Ascending aorta (tissue), 2 donors: ENCODE measurements around the gene MPPED1. TPM values are rescaled to one million over a fixed set of nuclear protein-coding genes. Genes with fewer than 3 reads are reported as not detected.

Experiments used
- DNase-seq, 2 donors: peaks; one replicate each; pipeline ENCODE4 v3.0.0-alpha.2; 2019; ENCODE audit warnings: low spot score in 2 of 2
- H3K27ac ChIP-seq, 2 donors: fragments of 200-600 bp; sonication (generic); one replicate each; pipeline ENCODE4 v1.5.1; 2016 to 2017; ENCODE audit warnings: mild to moderate bottlenecking in 1 of 2
- H3K27me3 ChIP-seq: fragments of 200-600 bp; sonication (generic); one replicate; pipeline ENCODE4 v1.5.1; 2017
- H3K36me3 ChIP-seq, 2 donors: fragments of 200-600 bp; sonication (generic); one replicate each; pipeline ENCODE4 v1.5.1; 2016
- H3K4me1 ChIP-seq, 2 donors: fragments of 200-600 bp; sonication (generic); one replicate each; pipeline ENCODE4 v1.5.1; 2016 to 2017; ENCODE audit warnings: mild to moderate bottlenecking in 1 of 2
- H3K4me3 ChIP-seq, 2 donors: fragments of 200-600 bp; sonication (generic); one replicate each; pipeline ENCODE4 v1.5.1; 2016 to 2017; ENCODE audit warnings: mild to moderate bottlenecking in 1 of 2
- H3K9me3 ChIP-seq, 2 donors: fragments of 200-600 bp; sonication (generic); one replicate each; pipeline ENCODE4 v1.5.1; 2016
- CTCF ChIP-seq, 3 experiments: fragments of 200-600 bp in 2 of 3; fragments of 450-650 bp in 1 of 3; sonication (generic) in 2 of 3; IDR thresholded peaks; one replicate each; pipeline ENCODE4 v1.5.1; 2016 to 2019; ENCODE audit warnings: antibody characterized with exemption in 3 of 3, mild to moderate bottlenecking in 1 of 3, moderate library complexity in 1 of 3
- intact Hi-C: fragments of 100-400 bp; cut with DNase I; formaldehyde crosslinking; loops from one replicate; pipeline ENCODE4 v1.15.1; 2023
- total RNA-seq: library from RNA; depleted of rRNA; stranded (reverse); fragments of >200 nt; gene quantifications from one replicate; pipeline ENCODE4 v1.1.0, GENCODE V29; 2016

MPPED1 gene
- total RNA-seq, 1 donor from 2014 or later = not detected

- intact Hi-C loops = no loop called here
- Histone ChIP-seq H3K4me1 (no peaks in the 10 kb centered on the region), H3K36me3 (no peaks in the 10 kb centered on the region), H3K27me3 (no peaks in the 10 kb centered on the region), H3K4me3 (no peak overlapping the region), H3K9me3 (no peaks in the 10 kb centered on the region), H3K27ac (no peak overlapping the region)
- DNase-seq = no peak
- no peak for TF ChIP-seq CTCF (IDR thresholded peaks at IDR 0.05)
Observed at GRCh38 chr22:43534916-43535315, 123.1 kb downstream of the MPPED1 start.

- Histone ChIP-seq H3K27me3 (no peaks in the 10 kb centered on the region), H3K27ac (no peak overlapping the region), H3K4me1 (no peaks in the 10 kb centered on the region), H3K9me3 (no peaks in the 10 kb centered on the region), H3K4me3 (no peak overlapping the region), H3K36me3 (no peaks in the 10 kb centered on the region)
- intact Hi-C loops = no loop called here
- no peak for TF ChIP-seq CTCF (IDR thresholded peaks at IDR 0.05)
- no peak for DNase-seq
Observed at GRCh38 chr22:43535336-43535735, 123.5 kb downstream of the MPPED1 start.

- no peak overlapping the region for H3K4me3 ChIP-seq
- DNase-seq = no peak
- intact Hi-C loops = no loop called here
- H3K27me3 ChIP-seq = no peaks in the 10 kb centered on the region
- H3K27ac ChIP-seq = no peak overlapping the region
- no peaks in the 10 kb centered on the region for H3K4me1 ChIP-seq
- TF ChIP-seq CTCF (IDR thresholded peaks at IDR 0.05) = no peak
- H3K36me3 ChIP-seq = no peaks in the 10 kb centered on the region
- H3K9me3 ChIP-seq = no peaks in the 10 kb centered on the region
Observed at GRCh38 chr22:43535741-43536140, 123.9 kb downstream of the MPPED1 start.

GRCh38 chr22:43537019-43537585 lies 125.3 kb downstream of the MPPED1 start:
- H3K27me3 ChIP-seq = no peaks in the 10 kb centered on the region
- no peak overlapping the region for H3K27ac ChIP-seq
- no peaks in the 10 kb centered on the region for H3K4me1 ChIP-seq
- intact Hi-C loops = no loop called here
- H3K9me3 ChIP-seq = no peaks in the 10 kb centered on the region
- DNase-seq = no peak
- TF ChIP-seq CTCF (IDR thresholded peaks at IDR 0.05) = no peak
- no peak overlapping the region for H3K4me3 ChIP-seq
- no peaks in the 10 kb centered on the region for H3K36me3 ChIP-seq

GRCh38 chr22:43539572-43540528 lies 128.0 kb downstream of the MPPED1 start:
- no peaks in the 10 kb centered on the region for H3K4me1 ChIP-seq
- no peaks in the 10 kb centered on the region for H3K36me3 ChIP-seq
- no peak for TF ChIP-seq CTCF (IDR thresholded peaks at IDR 0.05)
- intact Hi-C loops = no loop called here
- no peak overlapping the region for H3K27ac ChIP-seq
- no peaks in the 10 kb centered on the region for H3K9me3 ChIP-seq
- H3K4me3 ChIP-seq = no peak overlapping the region
- no peak for DNase-seq
- no peaks in the 10 kb centered on the region for H3K27me3 ChIP-seq
